ENCODE measurements around the gene B3GNT3.
"Not testable (repeated sequence)": the region's sequence is repeated elsewhere in the genome, so short reads cannot be mapped to it uniquely, and the experiment has no call there.

B3GNT3 gene

DNA sequence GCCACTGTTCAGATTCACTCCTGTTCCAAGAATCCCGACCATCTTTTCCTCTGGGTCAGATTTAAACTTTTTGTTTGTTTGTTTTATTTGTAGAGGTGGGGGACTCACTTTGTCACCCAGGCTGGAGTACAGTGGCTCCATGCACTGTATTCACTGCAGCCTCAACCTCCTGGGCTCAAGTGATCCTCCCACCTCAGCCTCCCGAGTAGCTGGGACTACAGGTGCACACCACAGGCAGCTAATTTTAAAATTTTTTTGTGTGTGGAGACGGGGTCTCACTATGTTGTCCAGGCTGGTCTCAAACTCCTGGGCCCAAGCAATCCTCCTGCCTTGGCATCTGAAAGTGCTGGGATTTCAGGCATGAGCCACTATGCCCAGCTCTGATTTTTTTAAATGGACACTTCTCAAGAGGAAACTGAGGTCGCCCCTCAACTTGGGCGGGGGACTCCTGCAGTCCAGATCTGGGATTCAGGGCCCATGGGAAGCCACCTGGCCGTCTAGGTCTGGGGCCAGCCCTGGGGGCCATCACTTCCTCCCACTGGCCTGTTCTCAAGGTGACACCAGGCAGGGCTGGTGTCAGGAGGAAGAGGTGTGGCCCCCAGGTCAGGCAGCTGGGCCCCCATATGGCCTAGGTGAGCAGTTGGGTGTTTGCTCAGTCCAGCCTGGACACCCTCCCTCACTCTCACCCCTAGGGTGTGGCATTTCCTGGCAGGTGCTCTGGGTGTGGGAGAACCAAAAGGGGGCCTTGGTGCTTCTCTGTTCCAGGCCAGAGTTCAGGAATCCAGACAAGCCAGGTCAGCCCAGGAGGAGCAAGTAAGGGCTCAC lies 1.3 kb downstream of the B3GNT3 start:
- H3K4me1 ChIP-seq (ENCODE audit: low read length), result 0 out of 2 replicates have a peak, but pooled peaks cover 3% of the 10 kb centered on the region
- no peak for DNase-seq
- H3K4me2 ChIP-seq (ENCODE audit: low read depth, low read length), result no peak overlapping the region
- H3K9ac ChIP-seq (ENCODE audit: low read length), result no peak overlapping the region
- no peaks in the 10 kb centered on the region for H3F3A ChIP-seq (ENCODE audit: insufficient read depth, low read length)
- H3K4me3 ChIP-seq (ENCODE audit: low read length), result no peak overlapping the region
- H3K79me2 ChIP-seq (ENCODE audit: low read length), result no peaks in the 10 kb centered on the region
- H3K27me3 ChIP-seq (replicated peaks; ENCODE audit: insufficient read depth, low read length), result peaks cover 78% of the 10 kb centered on the region
- no peaks in the 10 kb centered on the region for H3K9me2 ChIP-seq (replicated peaks; ENCODE audit: insufficient read depth, low read length)
- no peaks in the 10 kb centered on the region for H3K9me3 ChIP-seq (replicated peaks; ENCODE audit: insufficient read depth, low read length)
- H2AFZ ChIP-seq (ENCODE audit: low read length), result no peak overlapping the region
- no peaks in the 10 kb centered on the region for H4K20me1 ChIP-seq (ENCODE audit: insufficient read depth, low read length)
- H3K36me3 ChIP-seq (replicated peaks; ENCODE audit: insufficient read depth, low read length), result no peaks in the 10 kb centered on the region
- TF ChIP-seq EZH2 (optimal IDR thresholded peaks at IDR 0.05; ENCODE audit: low read depth, low read length), result no peak
- TF ChIP-seq, protein P1, sequence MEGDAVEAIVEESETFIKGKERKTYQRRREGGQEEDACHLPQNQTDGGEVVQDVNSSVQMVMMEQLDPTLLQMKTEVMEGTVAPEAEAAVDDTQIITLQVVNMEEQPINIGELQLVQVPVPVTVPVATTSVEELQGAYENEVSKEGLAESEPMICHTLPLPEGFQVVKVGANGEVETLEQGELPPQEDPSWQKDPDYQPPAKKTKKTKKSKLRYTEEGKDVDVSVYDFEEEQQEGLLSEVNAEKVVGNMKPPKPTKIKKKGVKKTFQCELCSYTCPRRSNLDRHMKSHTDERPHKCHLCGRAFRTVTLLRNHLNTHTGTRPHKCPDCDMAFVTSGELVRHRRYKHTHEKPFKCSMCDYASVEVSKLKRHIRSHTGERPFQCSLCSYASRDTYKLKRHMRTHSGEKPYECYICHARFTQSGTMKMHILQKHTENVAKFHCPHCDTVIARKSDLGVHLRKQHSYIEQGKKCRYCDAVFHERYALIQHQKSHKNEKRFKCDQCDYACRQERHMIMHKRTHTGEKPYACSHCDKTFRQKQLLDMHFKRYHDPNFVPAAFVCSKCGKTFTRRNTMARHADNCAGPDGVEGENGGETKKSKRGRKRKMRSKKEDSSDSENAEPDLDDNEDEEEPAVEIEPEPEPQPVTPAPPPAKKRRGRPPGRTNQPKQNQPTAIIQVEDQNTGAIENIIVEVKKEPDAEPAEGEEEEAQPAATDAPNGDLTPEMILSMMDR (IDR thresholded peaks at IDR 0.05; ENCODE audit: low read length), result no peak
- no peak for TF ChIP-seq EZH2phosphoT487 (IDR thresholded peaks at IDR 0.05; ENCODE audit: low read length)
- no peak overlapping the region for H3K27ac ChIP-seq (ENCODE audit: low read length)

DNA sequence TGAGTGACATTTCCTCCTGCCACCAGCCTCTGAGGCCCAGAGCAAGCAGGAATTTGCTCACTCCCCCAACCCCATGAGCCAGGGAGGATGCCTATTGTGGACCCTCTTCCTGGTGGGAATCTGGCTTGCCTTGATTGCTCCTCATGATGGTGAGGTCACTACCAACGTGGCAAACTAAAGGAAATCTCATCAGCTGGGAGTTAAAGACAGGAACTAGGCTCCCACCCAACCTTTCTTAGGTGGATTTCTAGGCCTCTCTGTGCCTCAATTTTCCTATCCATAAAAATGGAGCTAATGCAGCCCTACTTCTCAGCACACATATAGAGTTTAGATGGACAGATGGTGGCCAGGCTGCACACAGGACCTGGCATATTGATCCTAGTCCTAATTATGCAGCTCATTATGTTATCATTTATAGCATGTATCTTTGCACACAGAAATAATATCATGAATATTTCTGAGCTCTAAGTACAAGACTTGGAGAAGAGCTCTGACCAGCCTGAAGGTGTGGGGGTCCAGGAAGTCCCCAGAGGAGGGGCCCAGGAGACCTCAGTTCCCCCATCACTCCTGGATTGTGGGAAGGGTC lies 2.0 kb downstream of the B3GNT3 start:
- TF ChIP-seq, protein P1 (IDR thresholded peaks at IDR 0.05; ENCODE audit: low read length), result no peak
- TF ChIP-seq EZH2phosphoT487 (IDR thresholded peaks at IDR 0.05; ENCODE audit: low read length) (no peak), EZH2 (optimal IDR thresholded peaks at IDR 0.05; ENCODE audit: low read depth, low read length) (no peak)
- Histone ChIP-seq H3F3A (ENCODE audit: insufficient read depth, low read length) (no peaks in the 10 kb centered on the region), H3K79me2 (ENCODE audit: low read length) (no peaks in the 10 kb centered on the region), H3K9ac (ENCODE audit: low read length) (no peak overlapping the region), H4K20me1 (ENCODE audit: insufficient read depth, low read length) (no peaks in the 10 kb centered on the region), H2AFZ (ENCODE audit: low read length) (no peak overlapping the region), H3K36me3 (replicated peaks; ENCODE audit: insufficient read depth, low read length) (no peaks in the 10 kb centered on the region), H3K4me1 (ENCODE audit: low read length) (0 out of 2 replicates have a peak, but pooled peaks cover 3% of the 10 kb centered on the region), H3K4me3 (ENCODE audit: low read length) (no peak overlapping the region), H3K4me2 (ENCODE audit: low read depth, low read length) (no peak overlapping the region), H3K27me3 (replicated peaks; ENCODE audit: insufficient read depth, low read length) (peaks cover 73% of the 10 kb centered on the region), H3K9me3 (replicated peaks; ENCODE audit: insufficient read depth, low read length) (no peaks in the 10 kb centered on the region), H3K27ac (ENCODE audit: low read length) (no peak overlapping the region), H3K9me2 (replicated peaks; ENCODE audit: insufficient read depth, low read length) (no peaks in the 10 kb centered on the region)
- no peak for DNase-seq

DNA sequence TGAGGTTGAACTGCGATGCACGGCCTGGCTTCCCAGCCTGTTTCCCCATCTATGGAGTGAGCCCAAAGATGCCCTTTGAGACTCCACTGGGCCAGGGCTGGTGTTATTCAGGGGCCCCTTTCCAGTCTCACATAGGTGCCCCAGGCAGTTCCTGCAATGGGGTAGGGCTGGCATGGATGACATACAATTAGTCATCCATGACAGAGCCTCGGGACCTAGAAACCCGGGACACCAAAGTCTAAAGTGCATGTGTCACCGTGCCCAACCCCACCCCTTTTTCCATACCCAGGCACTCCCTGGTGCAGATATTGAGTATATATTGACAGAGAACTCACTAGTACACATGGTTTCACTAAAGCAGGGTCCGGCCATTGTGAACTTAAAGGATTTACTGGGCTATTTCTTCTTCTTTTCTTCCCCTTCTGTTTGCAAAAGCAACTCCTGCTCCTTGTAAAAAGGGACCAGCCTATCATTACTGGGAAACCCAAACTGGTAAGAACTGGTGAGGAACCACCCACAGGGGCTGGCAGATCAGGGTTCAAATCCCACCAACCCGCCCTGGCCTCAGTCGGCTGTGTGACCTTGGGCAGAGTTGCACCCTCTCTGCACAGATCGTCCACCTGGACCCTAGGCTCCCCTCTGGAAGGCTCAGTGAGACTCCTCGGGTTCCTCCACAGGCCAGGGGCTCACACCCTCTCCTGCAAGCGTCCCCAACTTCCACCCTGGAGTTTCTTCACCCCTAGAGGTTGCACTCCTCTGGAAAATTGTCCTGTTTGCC lies 2.7 kb downstream of the B3GNT3 start:
- H3K27me3 ChIP-seq (replicated peaks; ENCODE audit: insufficient read depth, low read length), result peaks cover 78% of the 10 kb centered on the region
- H3K4me2 ChIP-seq (ENCODE audit: low read depth, low read length), result no peak overlapping the region
- H3K9ac ChIP-seq (ENCODE audit: low read length), result no peak overlapping the region
- no peak overlapping the region for H3K4me3 ChIP-seq (ENCODE audit: low read length)
- H3K9me3 ChIP-seq (replicated peaks; ENCODE audit: insufficient read depth, low read length), result no peaks in the 10 kb centered on the region
- H3K79me2 ChIP-seq (ENCODE audit: low read length), result no peaks in the 10 kb centered on the region
- no peaks in the 10 kb centered on the region for H3F3A ChIP-seq (ENCODE audit: insufficient read depth, low read length)
- H3K9me2 ChIP-seq (replicated peaks; ENCODE audit: insufficient read depth, low read length), result no peaks in the 10 kb centered on the region
- TF ChIP-seq EZH2phosphoT487 (IDR thresholded peaks at IDR 0.05; ENCODE audit: low read length), result no peak
- TF ChIP-seq, protein P1 (IDR thresholded peaks at IDR 0.05; ENCODE audit: low read length), result no peak
- no peak for TF ChIP-seq EZH2 (optimal IDR thresholded peaks at IDR 0.05; ENCODE audit: low read depth, low read length)
- H3K27ac ChIP-seq (ENCODE audit: low read length), result no peak overlapping the region
- DNase-seq, result no peak
- no peak overlapping the region for H2AFZ ChIP-seq (ENCODE audit: low read length)
- no peaks in the 10 kb centered on the region for H4K20me1 ChIP-seq (ENCODE audit: insufficient read depth, low read length)
- 0 out of 2 replicates have a peak, but pooled peaks cover 3% of the 10 kb centered on the region for H3K4me1 ChIP-seq (ENCODE audit: low read length)
- H3K36me3 ChIP-seq (replicated peaks; ENCODE audit: insufficient read depth, low read length), result no peaks in the 10 kb centered on the region

DNA sequence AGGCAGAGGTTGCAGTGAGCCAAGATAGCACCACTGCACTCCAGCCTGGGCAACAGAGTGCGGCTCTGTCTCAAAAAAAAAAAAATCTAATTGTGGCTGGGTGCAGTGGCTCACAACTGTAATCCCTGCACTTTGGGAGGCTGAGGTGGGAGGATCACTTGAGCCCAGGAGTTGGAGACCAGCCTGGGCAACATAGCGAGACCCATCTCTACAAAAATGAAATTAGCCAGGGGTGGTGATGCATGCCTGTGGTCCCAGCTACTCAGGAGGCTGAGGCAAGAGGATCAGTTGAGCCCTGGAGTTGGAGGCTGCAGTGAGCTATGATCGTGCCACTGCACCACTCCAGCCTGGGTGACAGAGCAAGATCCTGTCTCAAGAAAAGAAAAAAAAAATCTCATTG lies 3.7 kb downstream of the B3GNT3 start:
- not testable (repeated sequence) for H3K27ac ChIP-seq (ENCODE audit: low read length); H3K9me3 ChIP-seq (replicated peaks; ENCODE audit: insufficient read depth, low read length); H3K36me3 ChIP-seq (replicated peaks; ENCODE audit: insufficient read depth, low read length); H3K9ac ChIP-seq (ENCODE audit: low read length); DNase-seq; H3K79me2 ChIP-seq (ENCODE audit: low read length); H3K4me1 ChIP-seq (ENCODE audit: low read length); H2AFZ ChIP-seq (ENCODE audit: low read length); H3K9me2 ChIP-seq (replicated peaks; ENCODE audit: insufficient read depth, low read length); H4K20me1 ChIP-seq (ENCODE audit: insufficient read depth, low read length); H3F3A ChIP-seq (ENCODE audit: insufficient read depth, low read length); H3K4me2 ChIP-seq (ENCODE audit: low read depth, low read length); H3K4me3 ChIP-seq (ENCODE audit: low read length)
- peaks cover 80% of the 10 kb centered on the region for H3K27me3 ChIP-seq (replicated peaks; ENCODE audit: insufficient read depth, low read length)

All from MM.1S (cell line).